Mesothelial cell of epicardium (in vitro differentiated cells): ENCODE data around the gene GOLGA2. TPM values are rescaled to one million over a fixed set of nuclear protein-coding genes. Genes with fewer than 3 reads are reported as not detected.
A peak's percentile ranks its signal among the peaks of the same experiment; 100 is the strongest.

Source experiments
- DNase-seq, 2 experiments: peaks; one replicate each; pipeline ENCODE4 v3.0.0; 2021; ENCODE audit warnings: low spot score in 2 of 2; ENCODE audit not compliant: unreplicated experiment in 2 of 2
- H3K27ac Mint-ChIP-seq: 2 replicates; pipeline ENCODE4 v1.8.0; 2021; ENCODE audit warnings: mixed read lengths
- H3K27me3 Mint-ChIP-seq: 2 replicates; pipeline ENCODE4 v1.8.0; 2021; ENCODE audit warnings: low read depth, mixed read lengths
- H3K36me3 Mint-ChIP-seq: 2 replicates; pipeline ENCODE4 v1.8.0; 2021; ENCODE audit warnings: mixed read lengths
- H3K4me1 Mint-ChIP-seq: 2 replicates; pipeline ENCODE4 v1.8.0; 2021; ENCODE audit warnings: mixed read lengths
- H3K4me3 Mint-ChIP-seq: 2 replicates; pipeline ENCODE4 v1.8.0; 2021; ENCODE audit warnings: mild to moderate bottlenecking, moderate library complexity, mixed read lengths
- H3K9me3 Mint-ChIP-seq: 2 replicates; pipeline ENCODE4 v1.8.0; 2021; ENCODE audit warnings: mixed read lengths
- total RNA-seq: library from RNA; stranded (reverse); gene quantifications from 3 replicates; pipeline ENCODE4 v1.2.1, GENCODE V29; 2021
- TF ChIP-seq, protein P1 (sequence below): fragments of 200-600 bp; sonication (generic); IDR thresholded peaks from one replicate; pipeline ENCODE4 v1.5.0; 2021; ENCODE audit warnings: antibody characterized with exemption; ENCODE audit not compliant: unreplicated experiment

GOLGA2 gene
- total RNA-seq, 1 donor from 2014 or later: 195 TPM

DNA sequence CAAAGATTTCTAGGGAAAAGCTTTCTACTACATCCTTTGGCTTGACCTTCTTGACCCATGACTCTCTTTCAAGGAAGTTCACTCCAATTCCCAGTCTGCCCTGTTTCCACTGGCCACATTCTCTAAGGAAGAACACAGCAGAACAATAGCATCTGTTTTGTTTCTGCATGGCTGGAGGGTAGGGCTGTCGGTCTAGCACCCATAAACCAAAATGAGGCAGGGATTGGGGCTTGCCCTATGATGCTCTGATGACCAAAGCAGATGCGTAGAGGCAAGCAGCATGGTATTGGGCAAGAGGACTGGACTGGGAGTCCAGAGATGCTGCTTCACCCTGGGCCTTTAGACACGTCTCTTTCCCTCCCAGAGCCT lies 24.1 kb downstream of the GOLGA2 start:
- Mint-ChIP-seq H3K36me3 (peaks cover 8% of the 10 kb centered on the region), H3K4me3 (peak overlapping the region; percentile 24), H3K9me3 (no peaks in the 10 kb centered on the region), H3K4me1 (peaks cover 9% of the 10 kb centered on the region), H3K27me3 (no peaks in the 10 kb centered on the region), H3K27ac (no peak overlapping the region)
- TF ChIP-seq, protein P1, sequence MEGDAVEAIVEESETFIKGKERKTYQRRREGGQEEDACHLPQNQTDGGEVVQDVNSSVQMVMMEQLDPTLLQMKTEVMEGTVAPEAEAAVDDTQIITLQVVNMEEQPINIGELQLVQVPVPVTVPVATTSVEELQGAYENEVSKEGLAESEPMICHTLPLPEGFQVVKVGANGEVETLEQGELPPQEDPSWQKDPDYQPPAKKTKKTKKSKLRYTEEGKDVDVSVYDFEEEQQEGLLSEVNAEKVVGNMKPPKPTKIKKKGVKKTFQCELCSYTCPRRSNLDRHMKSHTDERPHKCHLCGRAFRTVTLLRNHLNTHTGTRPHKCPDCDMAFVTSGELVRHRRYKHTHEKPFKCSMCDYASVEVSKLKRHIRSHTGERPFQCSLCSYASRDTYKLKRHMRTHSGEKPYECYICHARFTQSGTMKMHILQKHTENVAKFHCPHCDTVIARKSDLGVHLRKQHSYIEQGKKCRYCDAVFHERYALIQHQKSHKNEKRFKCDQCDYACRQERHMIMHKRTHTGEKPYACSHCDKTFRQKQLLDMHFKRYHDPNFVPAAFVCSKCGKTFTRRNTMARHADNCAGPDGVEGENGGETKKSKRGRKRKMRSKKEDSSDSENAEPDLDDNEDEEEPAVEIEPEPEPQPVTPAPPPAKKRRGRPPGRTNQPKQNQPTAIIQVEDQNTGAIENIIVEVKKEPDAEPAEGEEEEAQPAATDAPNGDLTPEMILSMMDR: no peak
- DNase-seq: no peak

DNA sequence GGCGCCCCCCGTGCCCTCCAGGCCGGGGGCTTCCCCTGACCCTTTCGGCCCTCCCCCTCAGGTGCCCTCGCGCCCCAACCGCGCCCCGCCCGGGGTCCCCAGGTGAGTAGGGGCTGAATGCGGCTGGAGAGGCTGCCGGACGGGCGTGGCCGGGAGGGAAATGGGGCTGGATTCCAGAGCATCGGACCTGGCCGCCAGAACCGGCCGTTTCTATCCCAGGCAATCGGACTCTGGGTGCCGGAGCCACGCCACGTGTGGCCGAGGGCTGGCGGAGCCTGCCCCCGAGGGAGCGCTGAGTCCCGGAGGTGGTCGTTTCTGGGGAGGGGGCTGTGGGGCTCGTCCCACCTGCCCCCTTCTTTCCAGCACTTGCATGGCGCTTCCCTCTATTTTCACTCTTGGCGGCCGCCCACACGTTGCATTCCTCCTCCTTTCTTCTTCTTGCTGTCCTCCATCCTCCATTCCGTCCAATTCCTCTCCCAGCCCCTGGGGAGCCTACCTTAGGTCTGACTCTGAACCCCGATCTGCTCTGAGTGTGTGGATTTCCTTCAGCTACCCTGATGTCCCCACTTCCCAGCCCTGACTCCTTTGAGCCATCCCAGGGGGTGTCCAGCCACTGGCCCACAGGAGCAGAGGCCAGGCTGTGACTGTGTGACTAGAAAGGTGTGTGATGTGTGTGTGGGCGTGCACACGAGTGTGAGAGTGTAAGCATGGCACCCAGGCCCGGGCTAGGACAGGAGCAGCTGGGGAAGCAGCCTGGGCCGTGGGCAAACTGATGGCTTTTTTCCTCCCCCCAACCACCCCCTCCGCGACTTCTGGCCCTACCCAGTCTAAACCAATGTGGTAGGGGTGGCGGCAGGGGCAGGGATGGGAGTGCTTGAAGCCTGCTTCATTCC lies 24.7 kb downstream of the GOLGA2 start:
- H3K27me3 Mint-ChIP-seq: no peaks in the 10 kb centered on the region
- H3K4me1 Mint-ChIP-seq: peaks cover 12% of the 10 kb centered on the region
- DNase-seq: no peak
- no peak overlapping the region for H3K27ac Mint-ChIP-seq
- H3K36me3 Mint-ChIP-seq: peaks cover 8% of the 10 kb centered on the region
- H3K9me3 Mint-ChIP-seq: no peaks in the 10 kb centered on the region
- TF ChIP-seq, protein P1: no peak
- H3K4me3 Mint-ChIP-seq: peak overlapping the region; percentile 67

DNA sequence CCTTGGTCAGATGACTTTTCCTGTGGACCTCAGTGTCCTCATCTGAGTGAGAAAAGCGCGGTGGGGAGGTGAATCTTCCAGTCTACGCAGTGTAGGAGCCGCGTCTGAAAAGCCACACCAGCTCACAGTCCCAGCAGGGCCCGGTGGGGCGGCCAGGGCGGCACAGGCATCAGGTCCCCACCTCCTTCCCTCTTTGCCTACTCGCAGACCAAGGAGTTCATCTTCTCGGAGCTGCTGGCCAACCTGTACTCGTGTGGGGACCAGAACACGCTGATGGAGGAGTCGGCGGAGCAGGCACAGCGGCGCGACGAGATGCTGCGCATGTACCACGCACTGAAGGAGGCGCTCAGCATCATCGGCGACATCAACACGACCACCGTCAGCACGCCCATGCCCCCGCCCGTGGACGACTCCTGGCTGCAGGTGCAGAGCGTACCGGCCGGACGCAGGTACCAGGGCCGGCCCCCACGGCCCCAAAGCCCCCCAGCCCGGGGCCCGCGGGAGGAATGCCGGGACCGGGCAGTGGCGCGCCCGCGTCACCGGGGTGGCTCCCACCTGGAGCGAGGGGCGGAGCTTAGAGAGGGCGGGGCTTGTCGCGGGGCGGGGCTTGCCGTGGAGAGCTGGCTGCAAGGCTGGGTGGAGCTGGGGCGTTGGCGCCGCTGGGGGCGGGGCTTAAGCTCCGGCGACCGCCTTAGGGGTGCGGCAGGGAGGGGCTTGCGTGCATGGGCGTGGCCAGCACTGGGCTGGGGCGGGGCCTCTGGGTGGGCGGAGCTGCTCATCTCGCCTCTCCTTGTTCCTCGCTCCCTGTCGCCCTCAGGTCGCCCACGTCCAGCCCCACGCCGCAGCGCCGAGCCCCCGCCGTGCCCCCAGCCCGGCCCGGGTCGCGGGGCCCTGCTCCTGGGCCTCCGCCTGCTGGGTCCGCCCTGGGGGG lies 25.6 kb downstream of the GOLGA2 start:
- Mint-ChIP-seq H3K4me3 (peak overlapping the region; percentile 64), H3K27ac (peak overlapping the region; percentile 39), H3K36me3 (peaks cover 8% of the 10 kb centered on the region), H3K27me3 (no peaks in the 10 kb centered on the region), H3K4me1 (peaks cover 21% of the 10 kb centered on the region), H3K9me3 (no peaks in the 10 kb centered on the region)
- DNase-seq: peak; percentile 86 to 94
- TF ChIP-seq, protein P1: no peak

DNA sequence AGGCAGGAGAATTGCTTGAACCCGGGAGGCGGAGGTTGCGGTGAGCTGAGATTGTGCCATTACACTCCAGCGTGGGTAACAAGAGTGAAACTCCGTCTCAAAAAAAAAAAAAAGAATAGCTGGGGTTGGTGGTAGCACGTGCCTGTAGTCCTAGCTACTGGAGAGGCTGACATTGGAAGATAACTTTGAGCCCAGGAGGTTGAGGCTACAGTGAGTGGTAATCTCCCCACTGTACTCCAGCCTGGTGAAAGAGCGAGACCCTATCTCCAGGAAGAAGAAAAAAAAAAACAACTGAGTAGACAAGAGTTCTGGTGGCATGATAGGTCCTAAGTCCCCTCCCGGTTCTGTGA lies 26.3 kb downstream of the GOLGA2 start:
- DNase-seq: no peak
- H3K27ac Mint-ChIP-seq: no peak overlapping the region
- H3K4me1 Mint-ChIP-seq: peaks cover 21% of the 10 kb centered on the region
- TF ChIP-seq, protein P1: no peak
- no peaks in the 10 kb centered on the region for H3K9me3 Mint-ChIP-seq
- H3K36me3 Mint-ChIP-seq: peaks cover 7% of the 10 kb centered on the region
- H3K4me3 Mint-ChIP-seq: peak overlapping the region; percentile 64
- H3K27me3 Mint-ChIP-seq: no peaks in the 10 kb centered on the region

DNA sequence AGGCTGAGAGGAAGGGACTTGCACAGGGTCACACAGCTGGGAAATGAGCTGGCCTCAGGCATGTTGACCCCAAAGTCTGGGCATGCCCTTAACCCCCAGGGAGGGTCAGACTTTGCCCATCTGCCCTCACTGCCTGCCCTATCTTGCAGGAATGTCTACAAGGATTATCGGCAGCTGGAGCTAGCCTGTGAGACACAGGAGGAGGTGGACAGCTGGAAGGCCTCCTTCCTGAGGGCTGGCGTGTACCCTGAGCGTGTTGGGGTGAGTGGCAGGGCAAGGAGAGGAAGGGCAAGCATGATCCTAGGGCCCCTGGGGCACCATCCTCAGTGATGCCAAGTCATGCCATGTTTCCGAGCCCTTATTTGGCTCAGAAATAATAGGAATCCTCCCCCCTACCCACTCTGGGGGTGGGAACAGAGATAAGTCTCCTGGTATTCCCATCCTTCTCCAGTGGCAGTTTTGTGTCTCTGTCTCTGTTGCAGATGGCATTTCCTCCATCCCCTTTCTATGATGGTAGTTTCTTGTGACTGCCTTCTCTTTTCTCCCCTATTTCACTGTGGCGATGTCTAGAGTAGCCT lies 28.5 kb downstream of the GOLGA2 start:
- Mint-ChIP-seq H3K4me3 (no peak overlapping the region), H3K36me3 (peaks cover 4% of the 10 kb centered on the region), H3K27ac (peak overlapping the region; percentile 66), H3K9me3 (no peaks in the 10 kb centered on the region), H3K4me1 (peaks cover 32% of the 10 kb centered on the region), H3K27me3 (no peaks in the 10 kb centered on the region)
- TF ChIP-seq, protein P1: no peak
- no peak for DNase-seq
